MM.1S (cell line): ENCODE measurements around the gene ARHGAP36.

Source experiments
- DNase-seq: peaks from one replicate; pipeline ENCODE4 v3.0.0-alpha.2; 2015
- H2AFZ ChIP-seq: fragments of 300-600 bp; sonication (generic); 2 replicates; pipeline ENCODE4 v1.6.0; 2016; ENCODE audit warnings: antibody characterized with exemption, low read length
- H3F3A ChIP-seq: fragments of 300-600 bp; sonication (generic); 2 replicates; pipeline ENCODE4 v1.6.1; 2016; ENCODE audit warnings: mild to moderate bottlenecking, antibody characterized with exemption, low read length, moderate library complexity, mixed read lengths; ENCODE audit not compliant: insufficient read depth
- H3K27ac ChIP-seq: fragments of 300-600 bp; sonication (generic); 2 replicates; pipeline ENCODE4 v1.5.1; 2016; ENCODE audit warnings: mild to moderate bottlenecking, low read length
- H3K27me3 ChIP-seq: fragments of 300-600 bp; sonication (generic); replicated peaks from 2 replicates; pipeline ENCODE4 v1.6.0; 2016; ENCODE audit warnings: low read length; ENCODE audit not compliant: insufficient read depth
- H3K36me3 ChIP-seq: fragments of 300-600 bp; sonication (generic); replicated peaks from 2 replicates; pipeline ENCODE4 v1.6.1; 2016; ENCODE audit warnings: mild to moderate bottlenecking, low read length, mixed read lengths; ENCODE audit not compliant: insufficient read depth
- H3K4me1 ChIP-seq: fragments of 300-600 bp; sonication (generic); 2 replicates; pipeline ENCODE4 v1.6.1; 2016; ENCODE audit warnings: low read length, mixed read lengths
- H3K4me2 ChIP-seq: fragments of 300-600 bp; sonication (generic); 2 replicates; pipeline ENCODE4 v1.6.0; 2016; ENCODE audit warnings: low read depth, low read length
- H3K4me3 ChIP-seq: fragments of 300-600 bp; sonication (generic); 2 replicates; pipeline ENCODE4 v1.5.1; 2016; ENCODE audit warnings: low read length, mixed read lengths
- H3K79me2 ChIP-seq: fragments of 300-600 bp; sonication (generic); 2 replicates; pipeline ENCODE4 v1.6.1; 2016; ENCODE audit warnings: mixed run types, low read length, mixed read lengths
- H3K9ac ChIP-seq: fragments of 300-600 bp; sonication (generic); 2 replicates; pipeline ENCODE4 v1.6.1; 2016; ENCODE audit warnings: low read length, mixed read lengths
- H3K9me2 ChIP-seq: fragments of 300-600 bp; sonication (generic); replicated peaks from 2 replicates; pipeline ENCODE4 v1.6.1; 2016; ENCODE audit warnings: mild to moderate bottlenecking, low read length, mixed read lengths; ENCODE audit not compliant: insufficient read depth
- H3K9me3 ChIP-seq: fragments of 300-600 bp; sonication (generic); replicated peaks from 2 replicates; pipeline ENCODE4 v1.6.1; 2016; ENCODE audit warnings: mild to moderate bottlenecking, low read length, mixed read lengths; ENCODE audit not compliant: insufficient read depth
- H4K20me1 ChIP-seq: fragments of 300-600 bp; sonication (generic); 2 replicates; pipeline ENCODE4 v1.6.1; 2016; ENCODE audit warnings: mild to moderate bottlenecking, low read length, moderate library complexity, mixed read lengths; ENCODE audit not compliant: insufficient read depth
- EZH2 ChIP-seq: fragments of 300-600 bp; sonication (generic); optimal IDR thresholded peaks from 2 replicates; pipeline ENCODE3; 2017; ENCODE audit warnings: low read depth, mild to moderate bottlenecking, antibody characterized with exemption, low read length, mixed read lengths
- EZH2phosphoT487 ChIP-seq: fragments of 300-600 bp; sonication (generic); IDR thresholded peaks from 2 replicates; pipeline ENCODE4 v1.6.1; 2018; ENCODE audit warnings: antibody characterized with exemption, low read length
- TF ChIP-seq, protein P1 (sequence below): fragments of 300-600 bp; sonication (generic); IDR thresholded peaks from 2 replicates; pipeline ENCODE4 v1.5.1; 2016; ENCODE audit warnings: antibody characterized with exemption, low read length, mixed read lengths

The ARHGAP36 gene

GRCh38 chrX:131073607-131074006 lies 15.5 kb downstream of the ARHGAP36 start:
- no peaks in the 10 kb centered on the region for H4K20me1 ChIP-seq
- H2AFZ ChIP-seq: no peak overlapping the region
- H3K4me2 ChIP-seq: no peak overlapping the region
- no peak overlapping the region for H3K27ac ChIP-seq
- no peak overlapping the region for H3K9ac ChIP-seq
- H3K9me2 ChIP-seq: no peaks in the 10 kb centered on the region
- H3F3A ChIP-seq: no peaks in the 10 kb centered on the region
- H3K79me2 ChIP-seq: no peaks in the 10 kb centered on the region
- no peaks in the 10 kb centered on the region for H3K4me1 ChIP-seq
- no peaks in the 10 kb centered on the region for H3K36me3 ChIP-seq
- no peak for TF ChIP-seq EZH2
- TF ChIP-seq EZH2phosphoT487: no peak
- TF ChIP-seq, protein P1, sequence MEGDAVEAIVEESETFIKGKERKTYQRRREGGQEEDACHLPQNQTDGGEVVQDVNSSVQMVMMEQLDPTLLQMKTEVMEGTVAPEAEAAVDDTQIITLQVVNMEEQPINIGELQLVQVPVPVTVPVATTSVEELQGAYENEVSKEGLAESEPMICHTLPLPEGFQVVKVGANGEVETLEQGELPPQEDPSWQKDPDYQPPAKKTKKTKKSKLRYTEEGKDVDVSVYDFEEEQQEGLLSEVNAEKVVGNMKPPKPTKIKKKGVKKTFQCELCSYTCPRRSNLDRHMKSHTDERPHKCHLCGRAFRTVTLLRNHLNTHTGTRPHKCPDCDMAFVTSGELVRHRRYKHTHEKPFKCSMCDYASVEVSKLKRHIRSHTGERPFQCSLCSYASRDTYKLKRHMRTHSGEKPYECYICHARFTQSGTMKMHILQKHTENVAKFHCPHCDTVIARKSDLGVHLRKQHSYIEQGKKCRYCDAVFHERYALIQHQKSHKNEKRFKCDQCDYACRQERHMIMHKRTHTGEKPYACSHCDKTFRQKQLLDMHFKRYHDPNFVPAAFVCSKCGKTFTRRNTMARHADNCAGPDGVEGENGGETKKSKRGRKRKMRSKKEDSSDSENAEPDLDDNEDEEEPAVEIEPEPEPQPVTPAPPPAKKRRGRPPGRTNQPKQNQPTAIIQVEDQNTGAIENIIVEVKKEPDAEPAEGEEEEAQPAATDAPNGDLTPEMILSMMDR: no peak
- H3K27me3 ChIP-seq: no peaks in the 10 kb centered on the region
- H3K4me3 ChIP-seq: no peak overlapping the region
- H3K9me3 ChIP-seq: no peaks in the 10 kb centered on the region
- DNase-seq: no peak

GRCh38 chrX:131081772-131082740 lies 23.9 kb downstream of the ARHGAP36 start:
- no peaks in the 10 kb centered on the region for H3K9me3 ChIP-seq
- no peaks in the 10 kb centered on the region for H3K9me2 ChIP-seq
- no peaks in the 10 kb centered on the region for H3K27me3 ChIP-seq
- no peak overlapping the region for H3K4me3 ChIP-seq
- no peaks in the 10 kb centered on the region for H3F3A ChIP-seq
- DNase-seq: no peak
- no peak overlapping the region for H3K27ac ChIP-seq
- H2AFZ ChIP-seq: no peak overlapping the region
- no peaks in the 10 kb centered on the region for H4K20me1 ChIP-seq
- H3K9ac ChIP-seq: no peak overlapping the region
- no peak for TF ChIP-seq EZH2phosphoT487
- TF ChIP-seq EZH2: no peak
- TF ChIP-seq, protein P1: no peak
- no peaks in the 10 kb centered on the region for H3K4me1 ChIP-seq
- no peak overlapping the region for H3K4me2 ChIP-seq
- no peaks in the 10 kb centered on the region for H3K36me3 ChIP-seq
- no peaks in the 10 kb centered on the region for H3K79me2 ChIP-seq

- H3K9ac ChIP-seq: no peak overlapping the region
Observed at GRCh38 chrX:131083510-131084142, 25.5 kb downstream of the ARHGAP36 start.

More at GRCh38 chrX:131083510-131084142, 25.5 kb downstream of the ARHGAP36 start:
- H3K4me1 ChIP-seq: no peaks in the 10 kb centered on the region
- no peak overlapping the region for H2AFZ ChIP-seq
- H3K9me3 ChIP-seq: no peaks in the 10 kb centered on the region
- no peak overlapping the region for H3K27ac ChIP-seq
- no peaks in the 10 kb centered on the region for H3K9me2 ChIP-seq
- no peak for DNase-seq
- H3K4me2 ChIP-seq: no peak overlapping the region
- H3K4me3 ChIP-seq: no peak overlapping the region
- no peaks in the 10 kb centered on the region for H3K36me3 ChIP-seq
- no peaks in the 10 kb centered on the region for H3K27me3 ChIP-seq
- TF ChIP-seq, protein P1: no peak
- no peak for TF ChIP-seq EZH2phosphoT487
- no peak for TF ChIP-seq EZH2
- H3F3A ChIP-seq: no peaks in the 10 kb centered on the region
- H3K79me2 ChIP-seq: no peaks in the 10 kb centered on the region
- H4K20me1 ChIP-seq: no peaks in the 10 kb centered on the region
